HepG2 (cell line): Measurements from ENCODE around the gene UBE2E1. TPM values are rescaled to one million over a fixed set of nuclear protein-coding genes. Genes with fewer than 3 reads are reported as not detected.

Experiments used
- AFF4 ChIP-seq: sonication (generic); formaldehyde crosslinking; IDR thresholded peaks from 2 replicates; pipeline ENCODE4 v1.4.0; 2020; ENCODE audit warnings: missing genetic modification reagents
- CHD2 ChIP-seq: IDR thresholded peaks from 2 replicates; pipeline ENCODE4 v1.6.1; 2011; ENCODE audit warnings: low read depth, low read length, improper control_type of control experiment
- DRAP1 ChIP-seq: IDR thresholded peaks from 2 replicates; pipeline ENCODE4 v1.6.1; 2016; ENCODE audit warnings: missing genetic modification reagents, missing compliant biosample characterization
- GABPB1 ChIP-seq: IDR thresholded peaks from 2 replicates; pipeline ENCODE4 v1.6.1; 2016; ENCODE audit warnings: mild to moderate bottlenecking, missing genetic modification reagents, moderate library complexity, missing compliant biosample characterization
- MXI1 ChIP-seq: IDR thresholded peaks from 3 replicates; pipeline ENCODE4 v1.6.1; 2012; ENCODE audit warnings: low read depth, low read length, inconsistent platforms, borderline replicate concordance
- NFYB ChIP-seq: sonication (generic); formaldehyde crosslinking; IDR thresholded peaks from 2 replicates; pipeline ENCODE4 v1.4.0; 2020; ENCODE audit warnings: missing genetic modification reagents
- ZBTB10 ChIP-seq: sonication (generic); formaldehyde crosslinking; IDR thresholded peaks from 2 replicates; pipeline ENCODE4 v1.4.0; 2020; ENCODE audit warnings: missing genetic modification reagents, borderline replicate concordance
- ZBTB4 ChIP-seq: sonication (generic); formaldehyde crosslinking; IDR thresholded peaks from 2 replicates; pipeline ENCODE4 v1.4.0; 2020; ENCODE audit warnings: missing genetic modification reagents, mild to moderate bottlenecking, borderline replicate concordance
- ZNF225 ChIP-seq: sonication (generic); formaldehyde crosslinking; IDR thresholded peaks from 2 replicates; pipeline ENCODE4 v1.4.0; 2020; ENCODE audit warnings: mild to moderate bottlenecking, missing genetic modification reagents
- ZNF597 ChIP-seq: sonication (generic); formaldehyde crosslinking; IDR thresholded peaks from 2 replicates; pipeline ENCODE4 v1.5.0; 2020; ENCODE audit warnings: missing genetic modification reagents
- ZNF7 ChIP-seq: IDR thresholded peaks from 2 replicates; pipeline ENCODE4 v1.6.1; 2016; ENCODE audit warnings: missing biosample characterization, missing genetic modification reagents
- polyA plus RNA-seq, 8 experiments: library from polyadenylated mRNA; depleted of rRNA in 3 of 8; stranded (reverse) in 7 of 8; unstranded in 1 of 8; fragments of >200 nt; fragmentation: Illumina TruSeq in 4 of 8; extraction: Trizol in 4 of 8; gene quantifications; 2 replicates each; pipeline versions ENCODE4 v1.2.1 to v1.2.3, GENCODE V29; 2011 to 2016; ENCODE audit warnings: low read depth in 4 of 8, missing spikeins in 1 of 8, mixed read lengths in 1 of 8; ENCODE audit not compliant: insufficient read depth in 1 of 8
- total RNA-seq, 5 experiments: library from RNA; depleted of rRNA; stranded (reverse); fragments of >200 nt; fragmentation: Illumina TruSeq; extraction: Trizol; gene quantifications; 2 replicates each; pipeline ENCODE4 v1.2.3, GENCODE V29; 2016; ENCODE audit warnings: low read depth in 1 of 5

UBE2E1 gene
- total and polyA plus RNA-seq, 2 of the 13 experiments (the other 11 are each of a cell fraction or from before 2014, with no cell fraction given), result 55.4 to 61.8 TPM

GRCh38 chr3:23916886-23917678 is 111.3 kb downstream of the UBE2E1 start, which contains the start of the genes NKIRAS1 and RPL15 (continued):
- TF ChIP-seq ZBTB4 (no peak; the same call in 1 of the 2 replicates), ZBTB10 (CRISPR knock-in tag) (no peak), AFF4 (peak; percentile 70; the same call in 1 of the 2 replicates), NFYB (peak; percentile 42), DRAP1 (peak; percentile 95), GABPB1 (CRISPR knock-in tag) (peak; percentile 98), ZNF597 (no peak), ZNF7 (CRISPR knock-in tag) (no peak), CHD2 (peak; percentile 83), ZNF225 (CRISPR knock-in tag) (peak; percentile 79; the same call in 1 of the 2 replicates), MXI1 (peak; percentile 74)
